Activated T-cell treated with anti-CD3 and anti-CD28 coated beads for 24 hours (primary cell): ENCODE results near the gene PLEKHG3.
"Not testable (repeated sequence)": the region's sequence is repeated elsewhere in the genome, so short reads cannot be mapped to it uniquely, and the experiment has no call there.

Source experiments
- DNase-seq: peaks from one replicate; pipeline ENCODE4 v3.0.0-alpha.2; 2020; ENCODE audit warnings: low read depth

PLEKHG3 gene

GRCh38 chr14:64688031-64688430 is 16.2 kb upstream of the PLEKHG3 start:
- no peak for DNase-seq

- no peak for DNase-seq
Measured at GRCh38 chr14:64688811-64689281, 15.4 kb upstream of the PLEKHG3 start.

GRCh38 chr14:64689289-64689688 is 14.9 kb upstream of the PLEKHG3 start:
- DNase-seq, result no peak

GRCh38 chr14:64690607-64691006 is 13.6 kb upstream of the PLEKHG3 start:
- not testable (repeated sequence) for DNase-seq

- no peak for DNase-seq
Measured at GRCh38 chr14:64691376-64691775, 12.8 kb upstream of the PLEKHG3 start.

GRCh38 chr14:64692189-64692985 is 11.8 kb upstream of the PLEKHG3 start:
- DNase-seq, result no peak

- DNase-seq, result no peak
Measured at GRCh38 chr14:64692986-64693809, 11.0 kb upstream of the PLEKHG3 start.

- no peak for DNase-seq
Measured at GRCh38 chr14:64693810-64694165, 10.4 kb upstream of the PLEKHG3 start.

GRCh38 chr14:64695071-64695470 is 9.2 kb upstream of the PLEKHG3 start:
- DNase-seq, result no peak

- DNase-seq, result no peak
Measured at GRCh38 chr14:64696355-64696857, 7.8 kb upstream of the PLEKHG3 start.

- no peak for DNase-seq
Measured at GRCh38 chr14:64698903-64699302, 5.3 kb upstream of the PLEKHG3 start.

- no peak for DNase-seq
Measured at GRCh38 chr14:64700290-64700689, 3.9 kb upstream of the PLEKHG3 start.

GRCh38 chr14:64700894-64701293 is 3.3 kb upstream of the PLEKHG3 start:
- DNase-seq, result no peak

- no peak for DNase-seq
Measured at GRCh38 chr14:64701660-64702059, 2.6 kb upstream of the PLEKHG3 start.

GRCh38 chr14:64702493-64703394 is 1.5 kb upstream of the PLEKHG3 start:
- no peak for DNase-seq

- DNase-seq, result no peak
Measured at GRCh38 chr14:64703395-64704142, 655 bp upstream of the PLEKHG3 start.

- DNase-seq, result no peak
Measured at GRCh38 chr14:64704743-64705380, 638 bp downstream of the PLEKHG3 start.

- DNase-seq, result no peak
Measured at GRCh38 chr14:64705381-64706118, 1.3 kb downstream of the PLEKHG3 start.

GRCh38 chr14:64706119-64706592 is 1.9 kb downstream of the PLEKHG3 start:
- no peak for DNase-seq
